ENCODE data around the gene RNF187.

RNF187 gene

DNA sequence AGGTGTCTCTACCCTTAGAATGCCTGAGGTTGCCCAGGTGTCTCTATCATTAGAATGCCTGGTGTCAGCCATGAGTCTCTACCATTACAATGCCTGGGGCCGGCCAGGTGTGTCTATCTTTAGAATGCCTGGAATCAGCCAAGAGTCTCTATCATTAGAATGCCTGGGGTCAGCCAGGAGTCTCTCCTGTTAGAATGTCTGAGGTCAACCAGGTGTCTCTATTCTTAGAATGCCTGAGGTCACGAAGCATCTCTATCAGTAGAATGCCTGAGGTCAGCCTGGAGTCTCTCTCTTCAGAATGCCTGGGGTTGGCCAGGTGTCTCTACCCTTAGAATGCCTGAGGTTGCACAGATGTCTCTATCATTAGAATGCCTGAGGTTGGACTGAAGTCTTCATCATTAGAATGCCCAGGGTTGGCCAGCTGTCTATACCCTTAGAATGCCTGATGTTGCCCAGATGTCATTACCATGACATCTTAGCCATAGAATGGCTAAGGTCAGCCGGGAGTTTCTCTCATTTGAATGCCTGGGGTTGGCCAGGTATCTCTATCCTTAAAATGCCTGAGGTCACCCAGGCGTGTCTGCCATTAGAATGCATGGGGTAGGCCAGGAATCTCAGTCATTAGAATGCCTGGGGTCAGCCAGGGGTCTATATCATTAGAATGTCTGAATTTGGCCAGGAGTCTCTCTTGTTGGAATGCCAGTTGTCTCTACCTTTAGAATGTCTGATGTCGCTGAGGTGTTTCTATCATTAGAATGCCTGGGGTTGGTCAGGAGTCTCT is 44.0 kb downstream of the RNF187 start:
- no peak for DNase-seq (ENCODE audit: low read depth in 1 of 2, low spot score in 1 of 2)
- TF ChIP-seq JUND (IDR thresholded peaks at IDR 0.05; ENCODE audit: low read depth) = no peak
- in situ Hi-C loops (cut with HindIII; ENCODE audit: low pct_unique_long_range_greater_than_20kb, low sequenced_read_pairs) = no loop called here

DNA sequence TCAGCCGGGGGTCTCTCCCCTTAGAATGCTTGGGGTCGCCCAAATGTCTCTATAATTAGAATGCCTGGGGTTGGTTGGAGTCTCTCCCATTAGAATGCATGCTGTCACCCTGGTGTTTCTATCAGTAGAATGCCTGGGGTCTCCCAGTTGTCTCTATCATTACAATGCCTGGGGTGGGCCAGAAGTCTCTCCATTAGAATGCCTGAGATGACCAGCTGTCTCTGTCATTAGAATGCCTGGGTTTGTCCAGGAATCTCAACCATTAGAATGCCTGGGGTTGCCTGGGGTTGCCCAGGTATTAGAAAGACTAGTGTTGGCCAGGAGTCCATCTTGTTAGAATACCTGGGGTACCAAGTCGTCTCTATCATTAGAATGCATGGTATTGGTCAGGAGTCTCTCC is 51.6 kb downstream of the RNF187 start:
- in situ Hi-C loops (cut with HindIII; ENCODE audit: low pct_unique_long_range_greater_than_20kb, low sequenced_read_pairs) = no loop called here
- no peak for TF ChIP-seq JUND (IDR thresholded peaks at IDR 0.05; ENCODE audit: low read depth)

DNA sequence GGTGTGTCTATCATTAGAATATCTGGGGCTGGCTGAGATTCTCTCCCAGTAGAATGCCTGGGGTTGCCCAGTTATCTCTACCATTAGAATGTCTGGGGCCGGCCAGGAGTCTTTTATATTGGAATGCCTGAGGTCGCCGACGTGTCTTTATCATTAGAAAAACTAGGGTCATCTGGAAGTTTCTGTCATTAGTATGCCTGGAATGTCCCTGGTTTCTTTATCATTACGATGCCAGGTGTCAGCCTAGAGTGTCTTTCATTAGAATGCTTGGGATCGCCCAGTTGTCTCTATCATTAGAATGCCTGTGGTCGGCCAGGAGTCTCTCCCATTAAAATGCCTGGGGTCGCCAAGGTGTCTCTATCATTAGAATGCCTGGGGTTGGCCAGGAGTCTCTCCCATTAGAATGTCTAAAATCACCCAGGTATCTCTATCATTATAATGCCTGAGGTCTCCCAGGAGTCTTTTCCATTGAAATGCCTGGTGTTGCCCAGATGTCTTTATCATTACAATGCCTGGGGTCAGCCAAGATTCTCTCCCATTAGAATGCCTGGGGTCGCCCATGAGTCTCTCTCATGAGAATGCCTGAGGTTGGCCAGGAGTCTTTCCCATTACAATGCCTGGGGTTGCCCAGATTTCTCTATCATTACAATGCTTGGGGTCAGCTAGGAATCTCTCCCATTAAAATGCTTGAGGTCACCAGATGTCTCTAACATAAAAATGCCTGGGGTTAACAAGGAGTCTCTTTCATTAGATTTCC is 53.2 kb downstream of the RNF187 start:
- no peak for DNase-seq (ENCODE audit: low read depth in 1 of 2, low spot score in 1 of 2)
- in situ Hi-C loops (cut with HindIII; ENCODE audit: low pct_unique_long_range_greater_than_20kb, low sequenced_read_pairs) = no loop called here
- no peak for TF ChIP-seq JUND (IDR thresholded peaks at IDR 0.05; ENCODE audit: low read depth)

More for the DNA sequence above, 51.6 kb downstream of the RNF187 start:
- DNase-seq (ENCODE audit: low read depth in 1 of 2, low spot score in 1 of 2) = no peak

DNA sequence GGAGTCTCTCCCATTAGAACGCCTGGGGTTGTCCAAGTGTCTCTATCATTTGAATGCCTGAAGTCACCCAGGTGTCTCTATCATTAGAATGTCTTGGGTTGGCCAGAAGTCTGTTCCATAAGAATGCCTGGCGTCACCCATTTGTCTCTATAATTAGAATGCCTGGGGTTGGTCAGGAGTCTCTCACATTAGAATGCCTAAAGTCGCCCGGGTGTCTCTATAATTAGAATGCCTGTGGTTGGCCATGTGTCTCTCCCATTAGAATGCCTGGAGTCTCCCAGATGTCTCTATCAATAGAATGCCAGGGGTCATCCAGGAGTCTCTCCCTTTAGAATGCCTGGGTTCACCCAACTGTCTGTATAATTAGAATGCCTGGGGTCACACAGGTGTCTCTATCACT is 54.5 kb downstream of the RNF187 start:
- in situ Hi-C loops (cut with HindIII; ENCODE audit: low pct_unique_long_range_greater_than_20kb, low sequenced_read_pairs) = no loop called here

DNA sequence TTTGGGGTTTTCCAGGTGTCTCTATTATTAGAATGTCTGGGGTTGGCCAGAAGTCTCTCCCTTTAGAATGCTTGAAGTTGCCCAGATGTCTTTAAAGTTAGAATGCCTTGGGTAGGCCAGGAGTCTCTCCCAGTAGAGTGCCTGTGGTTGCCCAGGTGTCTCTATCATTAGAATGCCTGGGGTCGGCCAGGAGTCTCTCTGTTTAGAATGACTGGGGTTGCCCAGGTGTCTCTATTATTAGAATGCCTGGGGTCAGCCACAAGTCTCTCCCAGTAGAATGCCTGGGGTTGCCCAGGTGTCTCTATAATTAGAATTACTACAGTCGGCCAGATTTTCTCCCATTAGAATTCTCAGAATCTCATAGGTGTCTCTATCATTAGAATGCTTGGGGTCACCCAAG is 55.2 kb downstream of the RNF187 start:
- no peak for TF ChIP-seq JUND (IDR thresholded peaks at IDR 0.05; ENCODE audit: low read depth)
- in situ Hi-C loops (cut with HindIII; ENCODE audit: low pct_unique_long_range_greater_than_20kb, low sequenced_read_pairs) = no loop called here
- no peak for DNase-seq (ENCODE audit: low read depth in 1 of 2, low spot score in 1 of 2)

More for the DNA sequence above, 54.5 kb downstream of the RNF187 start:
- no peak for TF ChIP-seq JUND (IDR thresholded peaks at IDR 0.05; ENCODE audit: low read depth)
- no peak for DNase-seq (ENCODE audit: low read depth in 1 of 2, low spot score in 1 of 2)

DNA sequence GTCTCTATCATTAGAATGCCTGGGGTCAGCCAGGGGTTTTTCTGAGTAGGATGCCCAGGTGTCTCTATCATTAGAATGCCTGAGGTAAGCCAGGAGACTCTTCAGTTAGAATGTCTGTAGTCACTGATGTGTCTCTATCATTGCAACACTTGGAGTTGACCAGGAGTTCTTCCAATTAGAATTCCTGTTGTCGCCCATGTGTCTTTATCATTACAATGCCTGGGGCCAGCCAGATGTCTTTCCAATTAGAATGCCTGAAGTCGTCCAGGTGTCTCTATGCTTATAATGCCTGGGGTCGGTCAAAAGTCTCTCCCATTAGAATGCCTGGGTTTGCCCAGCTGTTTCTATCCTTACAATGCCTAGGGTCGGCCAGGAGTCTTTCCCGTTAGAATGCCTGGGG is 55.8 kb downstream of the RNF187 start:
- in situ Hi-C loops (cut with HindIII; ENCODE audit: low pct_unique_long_range_greater_than_20kb, low sequenced_read_pairs) = no loop called here
- DNase-seq (ENCODE audit: low read depth in 1 of 2, low spot score in 1 of 2) = no peak
- no peak for TF ChIP-seq JUND (IDR thresholded peaks at IDR 0.05; ENCODE audit: low read depth)

DNA sequence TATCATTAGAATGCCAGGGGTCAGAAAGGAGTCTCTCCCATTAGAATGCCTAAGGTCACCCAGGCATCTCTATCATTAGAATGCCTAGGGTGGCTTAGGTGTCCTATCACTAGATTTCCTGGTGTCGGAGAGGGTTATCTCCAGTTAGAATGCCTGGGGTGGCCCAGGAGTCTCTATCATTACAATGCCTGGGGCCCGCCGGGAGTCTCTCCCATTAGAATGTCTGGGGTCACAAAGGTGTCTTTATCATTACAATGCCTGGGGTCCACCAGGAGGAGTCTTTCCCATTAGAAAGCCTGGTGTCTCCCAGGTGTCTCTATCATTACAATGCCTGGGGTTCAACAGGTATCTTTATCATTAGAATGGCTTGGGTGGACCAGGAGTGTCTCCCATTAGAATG is 56.2 kb downstream of the RNF187 start:
- TF ChIP-seq JUND (IDR thresholded peaks at IDR 0.05; ENCODE audit: low read depth) = no peak
- DNase-seq (ENCODE audit: low read depth in 1 of 2, low spot score in 1 of 2) = no peak
- in situ Hi-C loops (cut with HindIII; ENCODE audit: low pct_unique_long_range_greater_than_20kb, low sequenced_read_pairs) = no loop called here

DNA sequence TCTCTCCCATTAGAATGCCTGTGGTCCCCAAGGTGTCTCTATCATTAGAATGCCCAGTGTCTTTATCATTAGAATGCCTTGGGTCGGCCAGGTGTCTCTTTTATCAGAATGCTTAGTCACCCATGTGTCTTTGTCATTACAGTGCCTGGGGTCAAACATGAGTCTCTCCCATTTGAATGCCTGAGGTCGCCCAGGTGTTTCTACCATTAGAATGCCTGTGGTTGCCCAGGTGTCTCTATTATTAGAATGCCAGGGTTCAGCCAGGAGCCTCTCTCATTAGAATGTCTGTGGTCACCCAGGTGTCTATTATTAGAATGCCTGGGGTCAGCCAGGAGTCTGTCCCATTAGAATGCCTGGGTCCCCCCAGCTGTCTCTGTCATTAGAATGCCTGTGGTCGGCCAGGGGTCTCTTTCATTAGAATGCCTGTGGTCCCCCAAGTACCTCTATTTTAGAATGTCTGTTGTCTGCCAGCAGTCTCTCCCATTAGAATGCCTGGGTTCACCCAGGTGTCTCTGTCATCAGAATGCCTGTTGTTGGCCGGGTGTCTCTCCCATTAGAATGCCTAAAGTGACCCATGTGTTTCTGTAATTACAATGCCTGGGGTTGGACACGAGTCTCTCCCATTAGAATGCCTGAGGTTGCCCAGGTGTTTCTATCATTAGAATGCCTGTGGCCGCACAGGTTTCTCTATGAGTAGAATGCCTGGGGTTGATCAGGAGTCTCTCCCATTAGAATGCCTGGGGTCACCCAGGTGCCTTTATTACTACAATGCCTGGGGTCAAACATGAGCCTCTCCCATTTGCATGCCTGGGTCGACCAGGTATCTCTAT is 57.1 kb downstream of the RNF187 start:
- in situ Hi-C loops (cut with HindIII; ENCODE audit: low pct_unique_long_range_greater_than_20kb, low sequenced_read_pairs) = no loop called here

DNA sequence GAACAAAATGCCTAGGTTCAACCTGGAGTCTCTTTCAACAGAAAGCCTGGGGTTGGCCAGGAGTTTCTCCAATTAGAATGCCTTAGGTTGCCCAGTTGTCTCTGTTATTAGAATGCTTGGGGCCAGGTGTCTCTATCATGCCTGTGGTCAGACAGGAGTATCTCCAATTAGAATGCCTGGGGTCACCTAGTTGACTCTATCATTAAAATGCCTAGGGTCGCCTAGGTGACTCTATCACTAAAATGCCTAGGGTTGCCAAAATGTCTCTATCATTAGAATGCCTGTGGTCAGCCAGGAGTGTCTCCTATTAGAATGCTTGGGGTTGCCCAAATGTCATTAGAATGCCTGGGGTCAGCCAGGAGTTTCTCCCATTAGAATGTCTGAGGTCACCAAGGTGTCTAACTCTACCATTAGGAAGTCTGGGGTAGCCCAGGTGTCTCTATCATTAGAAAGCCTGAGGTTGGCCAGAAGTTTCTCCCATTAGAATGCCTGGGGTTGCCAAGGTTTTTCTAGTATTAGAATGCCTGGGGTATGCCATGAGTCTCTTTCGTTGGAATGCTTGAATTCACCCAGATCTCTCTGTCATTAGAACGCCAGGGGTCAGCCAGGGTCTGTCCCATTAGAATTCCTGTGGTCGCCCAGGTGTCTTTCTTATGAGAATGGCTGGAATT is 57.9 kb downstream of the RNF187 start:
- DNase-seq (ENCODE audit: low read depth in 1 of 2, low spot score in 1 of 2) = no peak
- TF ChIP-seq JUND (IDR thresholded peaks at IDR 0.05; ENCODE audit: low read depth) = no peak
- in situ Hi-C loops (cut with HindIII; ENCODE audit: low pct_unique_long_range_greater_than_20kb, low sequenced_read_pairs) = no loop called here

More for the DNA sequence above, 57.1 kb downstream of the RNF187 start:
- no peak for DNase-seq (ENCODE audit: low read depth in 1 of 2, low spot score in 1 of 2)
- TF ChIP-seq JUND (IDR thresholded peaks at IDR 0.05; ENCODE audit: low read depth) = no peak

All from T47D (cell line).